HepG2 (cell line): Measurements from ENCODE around the gene MUTYH. TPM values are rescaled to one million over a fixed set of nuclear protein-coding genes. Genes with fewer than 3 reads are reported as not detected.
A peak's percentile ranks its signal among the peaks of the same experiment; 100 is the strongest.

Experiments
- ATF3 ChIP-seq: sonication (generic); formaldehyde crosslinking; IDR thresholded peaks from 2 replicates; pipeline ENCODE4 v1.4.0; 2020; ENCODE audit warnings: missing genetic modification reagents
- CHD2 ChIP-seq: IDR thresholded peaks from 2 replicates; pipeline ENCODE4 v1.6.1; 2011; ENCODE audit warnings: low read depth, low read length, improper control_type of control experiment
- DR1 ChIP-seq: sonication (generic); formaldehyde crosslinking; IDR thresholded peaks from 2 replicates; pipeline ENCODE4 v1.8.0; 2021; ENCODE audit warnings: mild to moderate bottlenecking, missing genetic modification reagents, inconsistent platforms
- ERF ChIP-seq: IDR thresholded peaks from 2 replicates; pipeline ENCODE4 v1.6.1; 2018; ENCODE audit warnings: missing biosample characterization, missing genetic modification reagents
- FOSL2 ChIP-seq: sonication (generic); formaldehyde crosslinking; IDR thresholded peaks from 2 replicates; pipeline ENCODE4 v1.4.0; 2020; ENCODE audit warnings: missing genetic modification reagents
- FOXA3 ChIP-seq: IDR thresholded peaks from 2 replicates; pipeline ENCODE4 v1.6.1; 2016; ENCODE audit warnings: missing genetic modification reagents, missing compliant biosample characterization
- GPBP1L1 ChIP-seq: sonication (generic); formaldehyde crosslinking; IDR thresholded peaks from 2 replicates; pipeline ENCODE4 v1.5.0; 2020; ENCODE audit warnings: mild to moderate bottlenecking, missing genetic modification reagents
- JUND ChIP-seq: sonication (generic); formaldehyde crosslinking; IDR thresholded peaks from 2 replicates; pipeline ENCODE4 v1.8.0; 2022; ENCODE audit warnings: mild to moderate bottlenecking, missing genetic modification reagents
- POGK ChIP-seq: sonication (generic); formaldehyde crosslinking; conservative IDR thresholded peaks from 2 replicates; pipeline ENCODE4 v1.8.0; 2022; ENCODE audit warnings: mild to moderate bottlenecking, moderate library complexity, missing genetic modification reagents
- SIX1 ChIP-seq: sonication (generic); formaldehyde crosslinking; IDR thresholded peaks from 2 replicates; pipeline ENCODE4 v1.4.0; 2020; ENCODE audit warnings: missing genetic modification reagents, borderline replicate concordance
- SOX13 ChIP-seq, 3 experiments: fragments of 450-650 bp in 1 of 3; sonication (generic) in 1 of 3; formaldehyde crosslinking in 1 of 3; IDR thresholded peaks in 2 of 3; conservative IDR thresholded peaks in 1 of 3; 2 replicates each; pipeline versions ENCODE4 v1.5.0 to v1.6.1; 2016 to 2020; ENCODE audit warnings: antibody characterized with exemption in 1 of 3, mild to moderate bottlenecking in 1 of 3, missing compliant biosample characterization in 1 of 3, missing genetic modification reagents in 1 of 3, moderate library complexity in 1 of 3
- SP140L ChIP-seq: sonication (generic); formaldehyde crosslinking; IDR thresholded peaks from 2 replicates; pipeline ENCODE4 v1.4.0; 2020; ENCODE audit warnings: missing genetic modification reagents, borderline replicate concordance
- TARDBP ChIP-seq: sonication (generic); formaldehyde crosslinking; IDR thresholded peaks from 2 replicates; pipeline ENCODE4 v1.8.0; 2022; ENCODE audit warnings: mild to moderate bottlenecking, missing genetic modification reagents
- TCF7L2 ChIP-seq: IDR thresholded peaks from 2 replicates; pipeline ENCODE4 v1.6.1; 2011; ENCODE audit warnings: mild to moderate bottlenecking, low read depth, low read length, moderate library complexity
- TEAD2 ChIP-seq: sonication (generic); formaldehyde crosslinking; IDR thresholded peaks from 2 replicates; pipeline ENCODE4 v1.9.0; 2021; ENCODE audit warnings: missing genetic modification reagents
- ZBTB8A ChIP-seq: sonication (generic); formaldehyde crosslinking; IDR thresholded peaks from 2 replicates; pipeline ENCODE4 v1.4.0; 2020; ENCODE audit warnings: mild to moderate bottlenecking, low read depth, missing genetic modification reagents, borderline replicate concordance
- ZFP90 ChIP-seq: sonication (generic); formaldehyde crosslinking; IDR thresholded peaks from 2 replicates; pipeline ENCODE4 v1.8.0; 2022; ENCODE audit warnings: missing genetic modification reagents, mild to moderate bottlenecking, inconsistent platforms, borderline replicate concordance
- ZNF121 ChIP-seq: sonication (generic); formaldehyde crosslinking; IDR thresholded peaks from 2 replicates; pipeline ENCODE4 v1.5.0; 2020; ENCODE audit warnings: mild to moderate bottlenecking, missing genetic modification reagents
- ZNF263 ChIP-seq: sonication (generic); formaldehyde crosslinking; IDR thresholded peaks from 2 replicates; pipeline ENCODE4 v1.4.0; 2020; ENCODE audit warnings: missing genetic modification reagents
- ZNF441 ChIP-seq: sonication (generic); formaldehyde crosslinking; IDR thresholded peaks from 2 replicates; pipeline ENCODE4 v1.7.0; 2021; ENCODE audit warnings: missing genetic modification reagents, borderline replicate concordance
- ZNF569 ChIP-seq: sonication (generic); formaldehyde crosslinking; IDR thresholded peaks from 2 replicates; pipeline ENCODE4 v1.5.0; 2020; ENCODE audit warnings: mild to moderate bottlenecking, missing genetic modification reagents, moderate library complexity, borderline replicate concordance
- ZNF619 ChIP-seq: sonication (generic); formaldehyde crosslinking; IDR thresholded peaks from 2 replicates; pipeline ENCODE4 v1.4.0; 2020; ENCODE audit warnings: mild to moderate bottlenecking, missing genetic modification reagents
- polyA plus RNA-seq, 8 experiments: library from polyadenylated mRNA; depleted of rRNA in 3 of 8; stranded (reverse) in 7 of 8; unstranded in 1 of 8; fragments of >200 nt; fragmentation: Illumina TruSeq in 4 of 8; extraction: Trizol in 4 of 8; gene quantifications; 2 replicates each; pipeline versions ENCODE4 v1.2.1 to v1.2.3, GENCODE V29; 2011 to 2016; ENCODE audit warnings: low read depth in 4 of 8, missing spikeins in 1 of 8, mixed read lengths in 1 of 8; ENCODE audit not compliant: insufficient read depth in 1 of 8
- total RNA-seq, 5 experiments: library from RNA; depleted of rRNA; stranded (reverse); fragments of >200 nt; fragmentation: Illumina TruSeq; extraction: Trizol; gene quantifications; 2 replicates each; pipeline ENCODE4 v1.2.3, GENCODE V29; 2016; ENCODE audit warnings: low read depth in 1 of 5
- TF ChIP-seq, protein P1 (sequence below), 2 experiments: sonication (generic) in 1 of 2; formaldehyde crosslinking in 1 of 2; IDR thresholded peaks; 2 replicates each; pipeline versions ENCODE4 v1.4.0 to v1.6.1; 2018 to 2020; ENCODE audit warnings: missing genetic modification reagents in 2 of 2, borderline replicate concordance in 1 of 2, low read depth in 1 of 2, mild to moderate bottlenecking in 1 of 2, missing biosample characterization in 1 of 2
- TF ChIP-seq, protein P2 (sequence below): IDR thresholded peaks from 2 replicates; pipeline ENCODE4 v1.6.1; 2016; ENCODE audit warnings: mild to moderate bottlenecking, missing biosample characterization, missing genetic modification reagents

MUTYH gene
- total and polyA plus RNA-seq, 2 of the 13 experiments (the other 11 are each of a cell fraction or from before 2014, with no cell fraction given): 16.3 to 17.1 TPM

DNA sequence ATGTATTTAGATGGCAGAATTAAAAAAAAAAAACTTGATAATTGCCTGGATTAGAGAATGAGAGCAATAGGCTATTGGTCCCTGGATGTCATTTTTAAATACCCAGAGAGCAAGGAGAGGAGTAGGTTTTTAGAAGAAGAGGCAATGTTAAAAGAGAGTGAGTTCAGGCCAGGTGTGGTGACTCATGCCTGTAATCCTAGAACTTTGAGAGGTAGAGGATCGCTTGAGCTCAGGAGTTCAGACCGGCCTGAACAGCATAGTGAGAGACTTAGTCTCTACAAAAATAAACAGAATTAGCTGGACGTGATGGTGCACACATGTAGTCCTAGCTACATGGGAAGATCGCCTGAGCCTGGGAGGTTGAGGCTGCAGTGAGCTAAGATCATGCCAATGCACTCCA, 15.9 kb upstream of the MUTYH start (continued):
- TF ChIP-seq, protein P1, sequence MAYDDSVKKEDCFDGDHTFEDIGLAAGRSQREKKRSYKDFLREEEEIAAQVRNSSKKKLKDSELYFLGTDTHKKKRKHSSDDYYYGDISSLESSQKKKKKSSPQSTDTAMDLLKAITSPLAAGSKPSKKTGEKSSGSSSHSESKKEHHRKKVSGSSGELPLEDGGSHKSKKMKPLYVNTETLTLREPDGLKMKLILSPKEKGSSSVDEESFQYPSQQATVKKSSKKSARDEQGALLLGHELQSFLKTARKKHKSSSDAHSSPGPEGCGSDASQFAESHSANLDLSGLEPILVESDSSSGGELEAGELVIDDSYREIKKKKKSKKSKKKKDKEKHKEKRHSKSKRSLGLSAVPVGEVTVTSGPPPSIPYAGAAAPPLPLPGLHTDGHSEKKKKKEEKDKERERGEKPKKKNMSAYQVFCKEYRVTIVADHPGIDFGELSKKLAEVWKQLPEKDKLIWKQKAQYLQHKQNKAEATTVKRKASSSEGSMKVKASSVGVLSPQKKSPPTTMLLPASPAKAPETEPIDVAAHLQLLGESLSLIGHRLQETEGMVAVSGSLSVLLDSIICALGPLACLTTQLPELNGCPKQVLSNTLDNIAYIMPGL (CRISPR knock-in tag; IDR thresholded peaks at IDR 0.05; ENCODE audit: borderline replicate concordance in 1 of 2, low read depth in 1 of 2): no peak
- 0 out of 2 replicates have a peak, but pooled peaks have one; percentile 22 for TF ChIP-seq ATF3
- TF ChIP-seq TARDBP (CRISPR knock-in tag): no peak
- TF ChIP-seq DR1 (CRISPR knock-in tag): no peak
- TF ChIP-seq ERF (CRISPR knock-in tag): peak; percentile 24; the same call in 1 of the 2 replicates
- TF ChIP-seq, protein P2, sequence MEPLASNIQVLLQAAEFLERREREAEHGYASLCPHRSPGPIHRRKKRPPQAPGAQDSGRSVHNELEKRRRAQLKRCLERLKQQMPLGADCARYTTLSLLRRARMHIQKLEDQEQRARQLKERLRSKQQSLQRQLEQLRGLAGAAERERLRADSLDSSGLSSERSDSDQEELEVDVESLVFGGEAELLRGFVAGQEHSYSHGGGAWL (CRISPR knock-in tag): no peak
- no peak for TF ChIP-seq TEAD2
- no peak for TF ChIP-seq ZFP90
- TF ChIP-seq FOXA3 (CRISPR knock-in tag): 0 out of 2 replicates have a peak, but pooled peaks have one; percentile 13
- TF ChIP-seq ZNF619: no peak
- TF ChIP-seq GPBP1L1 (CRISPR knock-in tag): no peak
- peak; percentile 91 for TF ChIP-seq FOSL2 (CRISPR knock-in tag)
- TF ChIP-seq ZNF121: no peak
- TF ChIP-seq ZNF441 (CRISPR knock-in tag): 0 out of 2 replicates have a peak, but pooled peaks have one; percentile 18
- no peak for TF ChIP-seq POGK (CRISPR knock-in tag)
- no peak for TF ChIP-seq SP140L (CRISPR knock-in tag)
- TF ChIP-seq JUND: peak; percentile 45; the same call in 1 of the 2 replicates
- TF ChIP-seq ZNF569 (CRISPR knock-in tag): no peak
- no peak for TF ChIP-seq ZBTB8A
- TF ChIP-seq SIX1 (CRISPR knock-in tag): peak; percentile 89; the same call in 1 of the 2 replicates
- no peak for TF ChIP-seq TCF7L2
- TF ChIP-seq SOX13 (IDR thresholded peaks at IDR 0.05): no peak
- TF ChIP-seq SOX13 (CRISPR knock-in tag; conservative IDR thresholded peaks at IDR 0.05 in 1 of 2, IDR thresholded peaks at IDR 0.05 in 1 of 2): no peak
- no peak for TF ChIP-seq ZNF263 (CRISPR knock-in tag)
- no peak for TF ChIP-seq CHD2
